AG04449 (cell line): Measurements from ENCODE around the gene RLN3.
A peak's percentile ranks its signal among the peaks of the same experiment; 100 is the strongest.

Experiments
- CTCF ChIA-PET: fragments of 350-600 bp; formaldehyde crosslinking; extraction: SDS; loops from one replicate; lab custom pipeline; 2021; ENCODE audit warnings: antibody characterized with exemption; lab: Yijun Ruan, JAX
- POLR2A ChIA-PET: fragments of 400-600, 350-600 bp; formaldehyde crosslinking; extraction: SDS; loops from one replicate; lab custom pipeline; 2020; ENCODE audit warnings: antibody characterized with exemption, inconsistent platforms; lab: Yijun Ruan, JAX
- DNase-seq: peaks from one replicate; pipeline ENCODE4 v3.0.0-alpha.2; 2010; ENCODE audit warnings: low read depth, low spot score
- H3K4me3 ChIP-seq: 2 replicates; pipeline ENCODE4 v1.5.1; 2011; ENCODE audit warnings: low read depth, mild to moderate bottlenecking, control low read depth, low read length
- CTCF ChIP-seq: IDR thresholded peaks from one replicate; pipeline ENCODE4 v1.5.1; 2011; ENCODE audit warnings: mild to moderate bottlenecking, moderate library complexity, low read length, control low read depth, inconsistent platforms; ENCODE audit not compliant: insufficient read depth; ENCODE audit errors: missing control alignments

Gene RLN3

DNA sequence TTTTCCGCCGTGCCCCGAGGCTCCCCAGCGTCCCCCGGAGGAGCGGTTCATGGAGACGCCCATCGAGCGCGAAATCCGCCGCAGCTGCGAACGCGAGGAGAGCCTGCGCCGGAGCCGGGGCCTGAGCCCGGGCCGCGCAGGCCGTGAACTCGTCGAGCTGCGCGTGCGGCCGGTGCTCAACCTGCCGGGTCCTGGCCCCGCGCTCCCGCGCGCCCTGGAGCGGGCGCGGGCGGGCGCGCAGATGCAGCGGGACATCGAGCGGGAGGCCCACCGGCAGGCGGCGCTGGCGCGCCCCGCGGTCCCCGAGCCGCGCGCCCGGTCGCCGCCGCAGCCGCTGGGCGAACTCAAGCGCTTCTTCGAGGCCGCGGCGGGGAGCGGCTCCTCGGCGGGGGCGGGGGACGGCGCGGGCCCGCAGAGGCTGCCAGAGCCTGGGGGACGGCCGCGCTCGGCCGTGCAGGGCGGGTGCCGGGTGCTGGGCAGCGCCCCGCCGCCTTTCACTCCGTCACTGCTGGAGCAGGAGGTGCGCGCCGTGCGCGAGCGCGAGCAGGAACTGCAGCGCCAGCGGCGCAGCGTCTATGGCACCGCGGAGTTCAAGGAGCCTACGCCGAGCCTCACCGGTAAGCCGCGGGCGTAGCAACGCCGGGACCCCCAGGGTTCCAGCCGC is 45.4 kb downstream of the RLN3 start:
- peak overlapping the region; percentile 68 for H3K4me3 ChIP-seq
- CTCF ChIA-PET, result interaction anchor here (0.6 to 7.2 kb wide), 39 partner anchors 9 to 205 kb away, joined by 3 to 117 read pairs (median 4); partner anchors contain the start of genes ASF1B, IL27RA, NANOS3 and PALM3
- peak; percentile 29 for TF ChIP-seq CTCF

DNA sequence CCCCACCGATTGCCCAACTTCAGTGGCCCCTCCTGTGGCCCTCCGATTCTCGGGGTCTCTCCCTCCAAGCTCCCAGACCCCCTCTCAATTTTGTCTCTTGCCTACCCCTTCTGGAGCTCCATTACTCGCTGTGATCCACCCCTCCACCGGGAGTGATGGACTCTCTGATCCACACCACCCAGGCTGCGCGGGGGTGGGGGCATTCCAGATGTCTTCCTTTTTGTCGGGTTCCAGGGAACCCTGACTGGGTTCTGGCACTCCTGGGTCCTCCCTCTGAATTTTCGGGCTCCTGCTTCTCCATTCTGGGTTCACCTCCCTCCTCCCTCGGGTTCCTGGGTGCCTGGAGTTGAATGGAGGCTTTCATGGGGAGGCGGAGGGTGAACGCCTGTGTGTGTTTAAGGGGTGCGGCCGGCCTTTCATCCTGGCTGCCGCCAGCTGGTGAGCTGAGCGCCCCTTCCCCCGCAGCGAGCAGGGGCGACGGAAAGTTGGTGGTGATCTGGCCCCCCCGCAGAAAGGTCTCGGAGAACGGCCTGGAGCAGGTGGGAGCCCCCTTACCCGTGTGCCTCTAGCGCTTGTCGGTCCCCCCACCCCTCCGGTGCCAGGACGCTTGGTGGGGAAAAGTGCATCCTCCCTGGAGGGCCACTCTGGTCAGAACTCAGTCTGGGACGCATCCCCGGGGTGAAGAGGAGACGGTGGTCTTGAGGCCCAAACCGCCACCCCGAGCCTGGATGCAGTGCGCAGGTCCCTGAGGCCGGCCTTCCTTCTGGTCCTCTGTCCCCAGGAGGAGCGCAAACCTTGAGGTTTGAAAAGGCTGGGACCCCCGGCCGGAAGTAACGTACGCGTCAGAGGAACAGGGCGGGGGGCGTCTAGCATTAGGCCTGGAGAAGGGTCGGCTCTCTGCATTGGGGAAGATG is 46.2 kb downstream of the RLN3 start:
- ChIA-PET POLR2A (no interaction called here), CTCF (interaction anchor here (0.8 to 7.2 kb wide), 23 partner anchors 9 to 206 kb away, joined by 3 to 117 read pairs (median 5); partner anchors contain the start of genes ASF1B, IL27RA, PALM3 and PODNL1)
- DNase-seq, result no peak
- no peak for TF ChIP-seq CTCF
- H3K4me3 ChIP-seq, result peak overlapping the region; percentile 68

More for the DNA sequence above, 45.4 kb downstream of the RLN3 start:
- POLR2A ChIA-PET, result no interaction called here
- DNase-seq, result no peak

- H3K4me3 ChIP-seq, result no peak overlapping the region
- ChIA-PET CTCF (interaction anchor here (0.6 to 6.8 kb wide), 7 partner anchors 10 to 227 kb away, joined by 3 to 184 read pairs (median 3); partner anchors contain the start of genes NANOS3 and PODNL1), POLR2A (no interaction called here)
- no peak for TF ChIP-seq CTCF
- no peak for DNase-seq
Observed at GRCh38 chr19:14078411-14078810, 50.5 kb downstream of the RLN3 start.
